HG02759 (cell line): Measurements from ENCODE around the gene AGRP.

Source experiments
- ATAC-seq: cut with Tn5 transposase; IDR thresholded peaks from one replicate; pipeline ENCODE4 v1.9.1; 2021; ENCODE audit warnings: mild to moderate bottlenecking, moderate library complexity; ENCODE audit not compliant: unreplicated experiment

The AGRP gene

DNA sequence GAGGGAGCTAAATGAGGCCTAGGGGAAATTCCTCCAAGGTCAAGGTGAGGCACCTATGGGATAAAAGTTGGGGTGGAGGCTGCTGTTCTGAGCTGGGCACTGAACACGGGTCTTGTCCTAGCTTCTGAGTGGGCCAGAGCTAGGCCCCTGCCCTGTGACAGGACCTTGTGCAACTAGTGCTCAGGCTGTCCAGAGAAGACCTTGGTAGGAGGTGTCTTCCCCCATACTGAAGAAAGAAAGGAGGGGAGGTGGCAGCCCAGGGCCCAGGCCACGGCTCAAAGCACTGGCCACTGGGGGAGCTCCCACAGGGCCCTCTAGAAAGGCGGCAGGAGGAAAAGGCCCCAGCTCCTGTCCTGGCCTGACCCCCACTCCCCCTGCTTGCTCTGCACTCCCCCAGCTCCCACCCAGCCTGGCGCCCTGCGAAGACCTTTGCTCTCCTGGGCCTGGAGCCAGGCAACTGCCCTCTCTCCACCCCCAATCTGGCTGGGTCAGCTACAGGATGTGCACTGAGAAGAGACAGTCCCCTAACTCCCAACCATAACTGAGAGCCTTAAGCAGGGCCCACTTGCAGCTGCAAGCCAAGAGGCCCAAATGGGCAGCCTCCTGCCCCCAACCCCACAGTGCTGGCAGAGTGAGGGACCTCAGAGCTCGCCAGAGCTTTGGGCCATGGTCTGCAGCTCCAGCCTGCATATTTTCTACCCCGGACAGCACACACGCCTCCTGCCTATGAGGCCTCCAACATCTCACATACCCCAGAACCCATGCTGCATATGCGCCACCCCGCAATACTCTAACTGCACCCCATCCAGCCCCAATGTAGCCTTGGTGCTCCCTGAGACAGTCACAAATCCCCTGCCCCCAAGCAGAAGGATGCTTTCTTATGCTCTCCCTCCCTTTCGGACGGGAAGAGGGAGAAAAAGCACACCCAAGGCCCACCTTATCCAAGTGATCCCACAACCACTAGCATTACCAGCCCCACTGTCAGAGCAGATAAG is 37.1 kb downstream of the AGRP start:
- no peak for ATAC-seq

GRCh38 chr16:67445441-67445912 is 37.9 kb downstream of the AGRP start:
- no peak for ATAC-seq

- no peak for ATAC-seq
These were observed 38.3 kb downstream of the AGRP start for GRCh38 chr16:67445126-67445426.

- no peak for ATAC-seq
These were observed 38.9 kb downstream of the AGRP start for GRCh38 chr16:67444259-67445125.

DNA sequence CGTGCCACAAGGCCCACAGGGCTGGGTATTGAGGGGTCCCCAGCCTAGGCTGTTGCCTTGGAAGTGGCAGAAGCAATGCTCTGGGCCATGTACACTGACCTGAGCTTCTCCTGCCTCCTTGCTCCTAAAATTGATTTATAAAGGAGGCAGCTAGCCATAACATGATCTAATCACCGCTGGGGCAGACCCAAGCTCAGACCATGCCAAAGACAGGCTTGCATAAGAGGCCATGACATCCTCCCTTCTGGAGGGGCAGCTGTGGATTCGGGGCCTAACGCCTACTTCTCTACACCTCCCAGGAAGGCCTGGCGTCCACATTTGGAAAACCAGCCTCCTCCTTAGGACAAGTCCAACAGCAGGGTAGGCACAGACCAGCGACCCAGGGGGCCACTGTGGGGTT is 40.1 kb downstream of the AGRP start:
- ATAC-seq: no peak

DNA sequence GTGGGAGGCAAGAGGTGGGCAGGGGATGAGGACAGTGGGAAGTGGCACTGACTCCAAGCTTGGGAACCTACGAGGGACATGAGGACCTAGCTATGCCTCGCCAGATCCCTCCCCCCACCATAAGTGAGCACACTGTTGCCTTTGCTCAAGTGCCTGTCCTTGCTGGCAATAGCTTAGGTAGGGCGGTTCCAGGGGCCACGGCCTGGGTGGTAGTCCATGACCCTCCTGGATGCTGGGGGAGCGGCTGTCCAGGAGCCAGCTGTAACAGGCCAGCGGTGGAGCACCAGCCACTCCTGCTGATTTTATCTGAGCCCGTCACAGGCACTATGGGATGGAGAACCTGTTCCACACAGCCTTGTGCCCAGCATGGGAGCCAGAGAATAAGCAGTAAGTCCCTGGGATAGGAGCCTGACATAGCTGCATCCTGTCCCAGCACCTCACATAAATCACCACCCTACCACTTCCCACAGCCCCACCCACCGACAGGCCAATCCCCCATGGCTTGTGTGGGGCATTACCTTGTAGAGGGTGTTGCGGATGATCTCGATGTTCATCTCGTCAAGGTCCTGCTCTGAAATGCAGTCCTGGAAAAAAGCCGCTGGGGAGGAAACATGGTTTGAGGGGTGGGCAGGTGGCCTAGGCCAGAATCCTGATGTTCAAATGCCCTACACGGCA is 40.6 kb downstream of the AGRP start:
- no peak for ATAC-seq

GRCh38 chr16:67441907-67442306 is 41.4 kb downstream of the AGRP start:
- ATAC-seq: no peak

DNA sequence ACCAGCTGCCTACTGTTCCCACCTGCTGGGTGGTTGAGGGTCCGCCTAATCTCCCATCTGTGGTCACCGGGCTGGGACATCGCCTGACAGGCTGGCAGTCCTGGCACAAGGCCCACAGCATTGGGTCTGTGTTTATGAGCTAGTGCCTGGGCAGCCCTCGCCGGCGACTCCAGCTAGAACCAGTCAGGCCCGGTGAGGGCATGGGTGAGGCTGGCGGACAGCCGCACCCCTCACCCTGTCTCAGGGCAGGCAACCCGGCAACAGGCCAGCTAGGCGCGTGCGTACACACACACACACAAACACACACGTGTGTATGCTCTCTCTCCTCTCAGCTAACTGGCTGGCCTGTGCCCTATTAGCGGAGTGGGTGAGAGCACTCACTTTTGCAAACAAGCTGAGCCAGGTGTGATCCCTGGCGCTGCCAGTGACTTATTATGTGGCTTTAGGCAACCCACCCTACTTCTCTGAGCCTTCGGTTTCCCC is 42.0 kb downstream of the AGRP start:
- no peak for ATAC-seq

DNA sequence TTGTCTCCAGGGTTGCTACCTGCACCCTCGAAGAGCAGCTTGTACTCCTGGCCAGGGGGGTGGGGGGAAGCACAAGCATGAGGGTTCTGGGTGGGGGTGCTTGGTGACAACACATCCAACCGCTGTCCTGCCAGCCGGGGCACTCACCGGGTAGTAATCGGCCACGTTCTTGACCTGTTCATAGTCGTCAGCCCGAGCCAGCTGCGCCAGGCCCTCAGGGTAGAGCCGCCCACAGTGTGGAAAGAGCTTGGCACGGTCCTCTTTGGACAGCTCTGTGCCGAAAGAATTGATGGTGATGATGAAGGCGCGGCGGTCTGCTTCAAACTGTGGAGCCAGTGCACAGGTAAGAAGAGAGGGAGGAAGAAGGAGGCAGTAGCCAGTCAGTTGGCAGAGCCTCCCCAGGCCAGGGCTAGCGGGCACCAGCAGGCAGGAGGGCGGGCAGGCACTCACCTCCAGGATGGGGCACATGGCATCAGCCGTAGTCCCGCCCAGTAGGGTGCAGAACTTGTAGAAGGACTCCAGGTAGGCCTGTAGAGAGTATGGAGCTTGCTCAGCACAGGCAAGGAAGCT is 44.4 kb downstream of the AGRP start:
- no peak for ATAC-seq

DNA sequence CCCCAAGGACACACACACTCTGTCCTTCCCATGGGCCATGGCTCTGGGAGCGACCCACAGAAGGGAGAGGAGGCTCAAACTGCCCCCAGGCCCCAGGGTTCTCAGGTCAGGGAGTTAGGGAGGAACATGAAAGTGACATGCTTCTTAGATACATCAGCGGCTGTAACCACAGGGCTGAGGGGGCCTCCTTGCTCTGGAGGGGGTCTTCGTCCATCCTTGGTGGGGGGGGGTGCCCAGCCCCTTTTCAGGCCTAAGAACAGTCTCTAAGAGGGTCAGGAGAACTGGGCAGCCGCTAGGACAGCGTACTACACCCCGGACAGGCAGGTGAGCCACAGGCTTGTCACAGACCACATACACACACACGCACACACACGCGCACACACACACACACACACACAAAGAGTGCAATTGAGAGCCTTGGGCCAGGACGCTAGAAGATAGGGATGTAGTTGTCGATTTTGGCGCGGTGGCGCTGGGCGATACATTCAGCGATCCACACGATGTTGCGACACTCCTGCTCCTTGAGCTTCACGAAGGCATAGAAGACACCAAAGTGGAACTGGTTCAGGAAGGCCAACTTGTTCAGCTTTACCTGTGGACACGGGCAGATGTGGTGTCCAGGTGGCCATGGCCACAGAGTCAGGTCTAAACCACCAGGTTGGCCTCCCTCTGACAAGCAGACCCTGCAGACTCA is 45.1 kb downstream of the AGRP start:
- no peak for ATAC-seq

DNA sequence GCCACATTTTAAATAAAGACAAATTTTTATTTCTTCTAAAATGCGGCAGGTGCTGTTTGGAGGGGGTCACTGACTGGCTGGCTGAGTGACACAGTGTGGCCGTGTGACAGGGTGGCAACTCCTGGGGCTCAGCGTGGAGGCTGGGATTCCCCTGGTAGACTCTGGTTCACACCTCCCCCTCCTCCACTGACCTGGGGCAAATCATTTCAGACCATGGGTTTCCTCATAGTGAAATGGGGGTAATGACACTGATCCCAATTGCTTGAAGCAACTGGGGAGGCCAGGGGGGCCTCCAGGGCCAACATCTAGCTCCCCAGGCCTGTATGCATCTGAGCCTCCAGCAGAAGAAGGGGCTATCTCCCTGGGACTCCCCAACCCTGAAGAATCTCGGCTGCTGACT is 45.8 kb downstream of the AGRP start:
- no peak for ATAC-seq

- ATAC-seq: no peak
These were observed 46.6 kb downstream of the AGRP start for GRCh38 chr16:67436640-67437193.

GRCh38 chr16:67435758-67436164 is 47.6 kb downstream of the AGRP start:
- ATAC-seq: no peak

DNA sequence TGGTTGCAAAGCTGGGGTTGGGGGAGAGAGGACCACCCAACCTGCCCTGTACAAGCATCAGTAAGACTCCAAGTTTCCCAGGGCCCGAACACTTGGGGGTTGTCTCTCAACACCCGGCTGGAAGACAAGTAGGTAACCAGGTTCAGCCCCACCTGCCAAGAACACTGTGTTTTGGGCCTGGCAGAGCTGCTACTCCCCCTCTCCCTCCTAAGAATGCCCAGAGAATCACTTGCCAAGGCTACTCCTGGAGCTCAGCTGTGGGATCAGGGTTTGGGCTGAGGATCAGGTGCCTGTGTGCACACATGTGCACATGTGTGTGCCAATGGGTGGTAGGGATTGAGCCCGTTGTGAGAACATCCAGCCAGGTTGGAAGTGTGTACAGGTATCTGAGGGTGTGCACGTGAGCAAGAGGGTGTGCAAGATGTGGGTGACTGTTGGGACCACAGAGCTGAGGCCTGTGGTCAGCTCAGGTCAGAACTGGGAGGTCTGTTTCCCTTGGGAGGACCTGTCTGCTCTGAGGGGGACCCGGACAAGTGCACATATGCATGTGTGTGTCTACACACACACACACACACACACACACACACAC is 50.1 kb downstream of the AGRP start:
- no peak for ATAC-seq
